ENCODE data around the gene KIAA1549. TPM values are rescaled to one million over a fixed set of nuclear protein-coding genes. Genes with fewer than 3 reads are reported as not detected.
A peak's percentile ranks its signal among the peaks of the same experiment; 100 is the strongest.

KIAA1549 gene
- total RNA-seq, 1 donor from 2014 or later = 24.4 TPM

- DNase-seq (ENCODE audit: extremely low spot score, unreplicated experiment) = no peak
- Mint-ChIP-seq H3K36me3 (peaks cover 14% of the 10 kb centered on the region), H3K27me3 (no peaks in the 10 kb centered on the region), H3K4me3 (no peak overlapping the region), H3K4me1 (ENCODE audit: unreplicated experiment) (peaks cover 36% of the 10 kb centered on the region), H3K27ac (no peak overlapping the region), H3K9me3 (no peaks in the 10 kb centered on the region)
- no peak for TF ChIP-seq CTCF (conservative IDR thresholded peaks at IDR 0.05)
Measured at GRCh38 chr7:138937484-138937883, 43.7 kb downstream of the KIAA1549 start.

- H3K4me1 Mint-ChIP-seq (ENCODE audit: unreplicated experiment) = peaks cover 36% of the 10 kb centered on the region
- peak overlapping the region; percentile 57 for H3K27ac Mint-ChIP-seq
- no peak for TF ChIP-seq CTCF (conservative IDR thresholded peaks at IDR 0.05)
- H3K4me3 Mint-ChIP-seq = no peak overlapping the region
- H3K27me3 Mint-ChIP-seq = no peaks in the 10 kb centered on the region
- H3K9me3 Mint-ChIP-seq = no peaks in the 10 kb centered on the region
- DNase-seq (ENCODE audit: extremely low spot score, unreplicated experiment) = no peak
- peaks cover 16% of the 10 kb centered on the region for H3K36me3 Mint-ChIP-seq
Measured at GRCh38 chr7:138935465-138936011, 45.7 kb downstream of the KIAA1549 start.

- H3K27me3 Mint-ChIP-seq = no peaks in the 10 kb centered on the region
- H3K4me1 Mint-ChIP-seq (ENCODE audit: unreplicated experiment) = peaks cover 36% of the 10 kb centered on the region
- peaks cover 18% of the 10 kb centered on the region for H3K36me3 Mint-ChIP-seq
- no peak for DNase-seq (ENCODE audit: extremely low spot score, unreplicated experiment)
- no peaks in the 10 kb centered on the region for H3K9me3 Mint-ChIP-seq
- no peak overlapping the region for H3K4me3 Mint-ChIP-seq
- H3K27ac Mint-ChIP-seq = peak overlapping the region; percentile 8
- no peak for TF ChIP-seq CTCF (conservative IDR thresholded peaks at IDR 0.05)
Measured at GRCh38 chr7:138934861-138935260, 46.3 kb downstream of the KIAA1549 start.

GRCh38 chr7:138934367-138934766 lies 46.8 kb downstream of the KIAA1549 start:
- H3K27ac Mint-ChIP-seq = no peak overlapping the region

GRCh38 chr7:138932870-138933269 lies 48.3 kb downstream of the KIAA1549 start:
- peaks cover 14% of the 10 kb centered on the region for H3K36me3 Mint-ChIP-seq
- no peaks in the 10 kb centered on the region for H3K9me3 Mint-ChIP-seq
- no peak overlapping the region for H3K27ac Mint-ChIP-seq
- TF ChIP-seq CTCF (conservative IDR thresholded peaks at IDR 0.05) = no peak
- DNase-seq (ENCODE audit: extremely low spot score, unreplicated experiment) = peak; percentile 50
- no peaks in the 10 kb centered on the region for H3K27me3 Mint-ChIP-seq
- H3K4me1 Mint-ChIP-seq (ENCODE audit: unreplicated experiment) = peaks cover 36% of the 10 kb centered on the region
- no peak overlapping the region for H3K4me3 Mint-ChIP-seq

More at GRCh38 chr7:138934367-138934766, 46.8 kb downstream of the KIAA1549 start:
- DNase-seq (ENCODE audit: extremely low spot score, unreplicated experiment) = no peak
- Mint-ChIP-seq H3K27me3 (no peaks in the 10 kb centered on the region), H3K4me3 (no peak overlapping the region), H3K36me3 (peaks cover 17% of the 10 kb centered on the region), H3K9me3 (no peaks in the 10 kb centered on the region), H3K4me1 (ENCODE audit: unreplicated experiment) (peaks cover 36% of the 10 kb centered on the region)
- TF ChIP-seq CTCF (conservative IDR thresholded peaks at IDR 0.05) = no peak

- Mint-ChIP-seq H3K27me3 (no peaks in the 10 kb centered on the region), H3K4me3 (no peak overlapping the region), H3K4me1 (ENCODE audit: unreplicated experiment) (peaks cover 36% of the 10 kb centered on the region), H3K36me3 (peaks cover 14% of the 10 kb centered on the region), H3K9me3 (no peaks in the 10 kb centered on the region), H3K27ac (no peak overlapping the region)
- TF ChIP-seq CTCF (conservative IDR thresholded peaks at IDR 0.05) = no peak
- DNase-seq (ENCODE audit: extremely low spot score, unreplicated experiment) = peak; percentile 10
Measured at GRCh38 chr7:138932427-138932826, 48.8 kb downstream of the KIAA1549 start.

All from type B pancreatic cell (in vitro differentiated cells).